HCT116 (cell line): Measurements from ENCODE around the gene REEP6. TPM values are rescaled to one million over a fixed set of nuclear protein-coding genes. Genes with fewer than 3 reads are reported as not detected.
A peak's percentile ranks its signal among the peaks of the same experiment; 100 is the strongest.

Experiments
- ATAC-seq: fragments of 200-7000 bp; cut with Tn5 transposase; 2 replicates; pipeline ENCODE4 v1.9.1; 2020; ENCODE audit warnings: mild to moderate bottlenecking, moderate library complexity
- BruUV-seq: library from RNA; stranded (reverse); fragments of 400-500 nt; replicated peaks from 2 replicates; lab custom pipeline; 2021; lab: Mats Ljungman, UMichigan
- CTCF ChIA-PET: fragments of 300-600 bp; sonication (Branson Sonifier 250); formaldehyde crosslinking; loops from one replicate; lab custom pipeline; 2021; ENCODE audit warnings: antibody characterized with exemption; lab: Charles Lee
- POLR2A ChIA-PET: fragments of 300-600, 350-600 bp; sonication (Branson Sonifier 250); formaldehyde crosslinking; loops from one replicate; lab custom pipeline; 2021; ENCODE audit warnings: antibody characterized with exemption; lab: Charles Lee
- RAD21 ChIA-PET, 2 experiments: fragments of 300-600 bp; sonication (Branson Sonifier 250); formaldehyde crosslinking; loops; one replicate each; lab custom pipeline; 2023; ENCODE audit warnings: low total read pairs in 2 of 2; ENCODE audit not compliant: uncharacterized antibody in 2 of 2, unreplicated experiment in 2 of 2, low non-redundant PET in 1 of 2; lab: Charles Lee
- DNase-seq: peaks from one replicate; pipeline ENCODE4 v3.0.0-alpha.2; 2010; ENCODE audit warnings: low read depth, low spot score
- H2AFZ ChIP-seq: fragments of 200-600 bp; shearing (Covaris generic), sonication (generic); 2 replicates; pipeline ENCODE4 v1.6.1; 2017; ENCODE audit warnings: low read depth, mixed run types, mixed read lengths, antibody characterized with exemption, low read length; ENCODE audit not compliant: poor library complexity, severe bottlenecking
- H3K27ac ChIP-seq: 2 replicates; pipeline ENCODE4 v1.5.1; 2012; ENCODE audit warnings: low read depth, low read length
- H3K27me3 ChIP-seq: fragments of 200-600 bp; sonication (generic); 2 replicates; pipeline ENCODE4 v1.6.1; 2016; ENCODE audit warnings: mixed run types, low read length, mixed read lengths; ENCODE audit not compliant: insufficient read depth
- H3K36me3 ChIP-seq, 2 experiments: fragments of 200-500 bp in 1 of 2; fragments of 200-600 bp in 1 of 2; sonication (Bioruptor generic) in 1 of 2; sonication (generic) in 1 of 2; 2 replicates each; pipeline versions ENCODE4 v1.5.1 to v1.6.1; 2014 to 2016; ENCODE audit warnings: low read length in 2 of 2, inconsistent platforms in 1 of 2, mixed read lengths in 1 of 2, mixed run types in 1 of 2; ENCODE audit not compliant: insufficient read depth in 2 of 2, control insufficient read depth in 1 of 2
- H3K4me1 ChIP-seq, 2 experiments: fragments of 200-600 bp in 1 of 2; sonication (generic) in 1 of 2; 2 replicates each; pipeline versions ENCODE4 v1.5.1 to v1.6.1; 2012 to 2017; ENCODE audit warnings: low read length in 2 of 2, inconsistent platforms in 1 of 2, mild to moderate bottlenecking in 1 of 2, mixed read lengths in 1 of 2, mixed run types in 1 of 2, moderate library complexity in 1 of 2; ENCODE audit not compliant: insufficient read depth in 2 of 2, control insufficient read depth in 1 of 2
- H3K4me2 ChIP-seq: fragments of 200-600 bp; sonication (generic); 2 replicates; pipeline ENCODE4 v1.6.1; 2017; ENCODE audit warnings: mixed run types, low read length, mixed read lengths
- H3K4me3 ChIP-seq, 2 experiments: fragments of 200-600 bp in 1 of 2; sonication (generic) in 1 of 2; replicated peaks in 1 of 2; 2 replicates each; pipeline ENCODE4 v1.5.1; 2011 to 2016; ENCODE audit warnings: low read length in 2 of 2, control low read depth in 1 of 2, low read depth in 1 of 2, mild to moderate bottlenecking in 1 of 2, mixed read lengths in 1 of 2, mixed run types in 1 of 2
- H3K79me2 ChIP-seq: fragments of 200-600 bp; sonication (generic); 2 replicates; pipeline ENCODE4 v1.6.1; 2017; ENCODE audit warnings: mild to moderate bottlenecking, mixed run types, low read length, moderate library complexity, mixed read lengths; ENCODE audit not compliant: insufficient read depth
- H3K9ac ChIP-seq: fragments of 200-600 bp; sonication (generic); 2 replicates; pipeline ENCODE4 v1.6.1; 2016; ENCODE audit warnings: low read length, mixed read lengths
- H3K9me2 ChIP-seq: fragments of 200-600 bp; sonication (generic), shearing (Covaris generic); 2 replicates; pipeline ENCODE4 v1.6.1; 2017; ENCODE audit warnings: mixed run types, mild to moderate bottlenecking, moderate library complexity; ENCODE audit not compliant: insufficient read depth
- H3K9me3 ChIP-seq, 2 experiments: fragments of 200-500 bp in 1 of 2; fragments of 200-600 bp in 1 of 2; sonication (Bioruptor generic) in 1 of 2; sonication (generic) in 1 of 2; 2 replicates each; pipeline ENCODE4 v1.6.1; 2014 to 2017; ENCODE audit warnings: low read length in 2 of 2, mixed read lengths in 2 of 2, inconsistent platforms in 1 of 2, low read depth in 1 of 2, mild to moderate bottlenecking in 1 of 2, mixed run types in 1 of 2, moderate library complexity in 1 of 2; ENCODE audit not compliant: control insufficient read depth in 1 of 2, insufficient read depth in 1 of 2
- H4K20me1 ChIP-seq: fragments of 200-600 bp; sonication (generic), shearing (Covaris generic); 2 replicates; pipeline ENCODE4 v1.6.1; 2017; ENCODE audit warnings: mixed run types, mild to moderate bottlenecking, moderate library complexity; ENCODE audit not compliant: insufficient read depth
- CBX3 ChIP-seq: IDR thresholded peaks from 2 replicates; pipeline ENCODE4 v1.6.1; 2012; ENCODE audit warnings: low read depth
- EZH2 ChIP-seq: fragments of 200-600 bp; sonication (generic); IDR thresholded peaks from 2 replicates; pipeline ENCODE4 v1.6.1; 2017; ENCODE audit warnings: antibody characterized with exemption, mixed run types
- JUND ChIP-seq: IDR thresholded peaks from 2 replicates; pipeline ENCODE4 v1.6.1; 2012
- POLR2AphosphoS5 ChIP-seq: IDR thresholded peaks from 2 replicates; pipeline ENCODE4 v1.6.1; 2011; ENCODE audit warnings: mild to moderate bottlenecking, low read depth, low read length, moderate library complexity
- SIN3A ChIP-seq: IDR thresholded peaks from 2 replicates; pipeline ENCODE4 v1.6.1; 2012; ENCODE audit warnings: low read depth
- SP1 ChIP-seq: IDR thresholded peaks from 2 replicates; pipeline ENCODE4 v1.6.1; 2012; ENCODE audit warnings: low read depth
- ZFX ChIP-seq: fragments of 450-650 bp; IDR thresholded peaks from 2 replicates; pipeline ENCODE4 v1.6.1; 2017
- intact Hi-C: fragments of 100-400 bp; cut with micrococcal nuclease; formaldehyde crosslinking; loops from 2 replicates; pipeline ENCODE4 v1.10.0; 2022
- total RNA-seq: library from RNA; stranded (reverse); gene quantifications from one replicate; pipeline ENCODE4 v1.2.1, GENCODE V29; 2021; ENCODE audit not compliant: unreplicated experiment
- TF ChIP-seq, protein P1 (sequence below): IDR thresholded peaks from 2 replicates; pipeline ENCODE4 v1.6.1; 2012
- TF ChIP-seq, protein P2 (sequence below): IDR thresholded peaks from 2 replicates; pipeline ENCODE4 v1.6.1; 2012

Gene REEP6
- total RNA-seq, 1 experiment from 2014 or later: 53.9 TPM

DNA sequence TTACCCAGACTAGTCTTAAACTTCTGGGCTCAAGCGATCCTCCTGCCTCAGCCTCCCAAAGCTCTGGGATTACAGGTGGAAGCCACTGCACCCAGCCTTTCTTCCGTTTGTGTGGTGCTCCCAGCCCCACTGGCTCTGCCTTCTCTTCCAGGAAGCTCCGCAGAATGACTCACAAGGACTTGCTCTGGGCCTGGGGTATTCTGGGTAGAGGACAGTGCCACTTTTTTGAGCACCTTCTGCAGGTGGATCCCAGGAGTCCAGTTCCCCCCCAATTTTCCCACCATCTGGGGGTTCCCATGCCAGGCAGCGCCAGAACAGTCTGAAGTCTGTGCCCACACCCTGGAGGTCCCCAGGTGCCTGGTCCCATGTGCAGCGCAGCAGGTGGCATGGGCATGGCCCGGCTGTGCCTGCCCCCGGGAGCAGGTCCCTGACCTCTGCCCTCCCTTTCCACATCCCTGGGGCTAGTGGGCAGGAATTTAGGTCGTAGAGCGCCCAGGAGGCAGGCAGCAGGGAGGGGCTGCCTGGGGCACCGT is 1.6 kb downstream of the REEP6 start:
- ChIA-PET POLR2A (interaction anchor here (1.6 kb wide), 1 partner anchor 13 kb away, joined by 3 read pairs; no protein-coding TSS in a partner anchor), CTCF (interaction anchor here (1.3 to 1.5 kb wide), 2 partner anchors 17 to 47 kb away, joined by 3 read pairs; no protein-coding TSS in a partner anchor), RAD21 (interaction anchor here in 1 of 2 experiments (0.5 kb wide), 1 partner anchor 333 kb away, joined by 5 read pairs; no protein-coding TSS in a partner anchor)
- DNase-seq (no peak), ATAC-seq (no peak)
- H3K4me2 ChIP-seq: peak overlapping the region; percentile 98
- BruUV-seq: no TSS peak
- H2AFZ ChIP-seq: no peak overlapping the region
- H4K20me1 ChIP-seq: no peaks in the 10 kb centered on the region
- no peak for TF ChIP-seq SIN3A
- TF ChIP-seq, protein P1, sequence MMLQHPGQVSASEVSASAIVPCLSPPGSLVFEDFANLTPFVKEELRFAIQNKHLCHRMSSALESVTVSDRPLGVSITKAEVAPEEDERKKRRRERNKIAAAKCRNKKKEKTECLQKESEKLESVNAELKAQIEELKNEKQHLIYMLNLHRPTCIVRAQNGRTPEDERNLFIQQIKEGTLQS: no peak
- TF ChIP-seq POLR2AphosphoS5: peak; percentile 81
- no peak for TF ChIP-seq CBX3
- no peak for TF ChIP-seq JUND
- TF ChIP-seq SP1: no peak
- no peak for TF ChIP-seq ZFX
- H3K79me2 ChIP-seq: peaks cover 7% of the 10 kb centered on the region; the same call in 1 of the 2 replicates
- H3K4me1 ChIP-seq: peaks cover 19 to 33% of the 10 kb centered on the region in 2 experiments
- no peaks in the 10 kb centered on the region for H3K27me3 ChIP-seq
- H3K27ac ChIP-seq: peak overlapping the region; percentile 68
- intact Hi-C loops: no loop called here
- no peaks in the 10 kb centered on the region for H3K9me3 ChIP-seq
- H3K36me3 ChIP-seq: no peaks in the 10 kb centered on the region
- H3K4me3 ChIP-seq: peak overlapping the region; percentile 78 to 85
- peak overlapping the region; percentile 90 for H3K9ac ChIP-seq
- H3K9me2 ChIP-seq: no peaks in the 10 kb centered on the region

DNA sequence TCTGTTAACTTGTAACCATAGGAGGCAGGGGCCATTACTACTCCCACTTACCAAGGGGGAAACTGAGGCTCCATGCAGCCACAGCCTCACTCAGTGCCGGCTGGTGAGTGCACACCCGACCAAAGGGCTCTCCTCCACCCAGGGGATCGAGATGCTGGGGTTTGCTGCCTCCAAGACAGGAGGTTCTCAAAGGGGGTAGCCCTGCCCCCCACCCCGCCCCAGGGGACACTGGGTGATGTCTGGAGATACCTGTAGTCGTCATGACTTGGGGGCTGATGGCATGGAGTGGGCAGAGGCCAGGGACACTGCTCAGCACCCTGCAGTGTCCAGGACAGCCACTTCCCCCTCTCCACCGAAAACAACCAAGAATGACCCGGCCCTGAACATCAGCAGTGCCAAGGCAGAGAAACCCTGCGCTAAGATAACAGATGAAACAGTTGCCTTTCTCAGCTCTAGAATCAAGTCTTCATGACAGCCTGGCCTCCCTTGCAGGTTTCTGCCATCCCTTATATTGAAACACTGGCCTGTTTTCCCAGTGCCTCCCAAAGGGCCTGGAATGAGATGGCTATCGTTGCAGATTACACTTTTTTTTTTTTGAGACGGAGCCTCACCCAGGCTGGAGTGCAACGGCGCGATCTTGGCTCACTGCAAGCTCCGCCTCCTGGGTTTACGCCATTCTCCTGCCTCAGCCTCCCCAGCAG is 3.3 kb downstream of the REEP6 start:
- BruUV-seq: no TSS peak

More for the DNA sequence above, 3.3 kb downstream of the REEP6 start:
- DNase-seq (no peak), ATAC-seq (no peak)
- Histone ChIP-seq H3K4me1 (peaks cover 19 to 33% of the 10 kb centered on the region in 2 experiments), H3K27me3 (no peaks in the 10 kb centered on the region), H3K9me3 (no peaks in the 10 kb centered on the region), H3K36me3 (no peaks in the 10 kb centered on the region), H3K9ac (no peak overlapping the region), H2AFZ (no peak overlapping the region), H3K9me2 (no peaks in the 10 kb centered on the region), H3K4me2 (no peak overlapping the region), H4K20me1 (no peaks in the 10 kb centered on the region), H3K4me3 (no peak overlapping the region), H3K79me2 (peaks cover 7% of the 10 kb centered on the region; the same call in 1 of the 2 replicates), H3K27ac (no peak overlapping the region)
- CTCF ChIA-PET: no interaction called here
- intact Hi-C loops: no loop called here
- no peak for TF ChIP-seq SIN3A
- TF ChIP-seq JUND: no peak
- no peak for TF ChIP-seq EZH2
- TF ChIP-seq, protein P2, sequence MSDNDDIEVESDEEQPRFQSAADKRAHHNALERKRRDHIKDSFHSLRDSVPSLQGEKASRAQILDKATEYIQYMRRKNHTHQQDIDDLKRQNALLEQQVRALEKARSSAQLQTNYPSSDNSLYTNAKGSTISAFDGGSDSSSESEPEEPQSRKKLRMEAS: no peak
- RAD21 ChIA-PET: no interaction called here
- POLR2A ChIA-PET: no interaction called here
